Suprapubic skin (tissue), 3 donors: Measurements from ENCODE around the gene LRRC25.

ENCODE experiments used
- CTCF ChIP-seq, 2 donors: fragments of 200-600 bp in 1 of 2; fragments of 450-650 bp in 1 of 2; sonication (generic) in 1 of 2; IDR thresholded peaks; one replicate each; pipeline ENCODE4 v1.5.1; 2016 to 2019; ENCODE audit warnings: antibody characterized with exemption in 2 of 2, mild to moderate bottlenecking in 1 of 2, moderate library complexity in 1 of 2
- EP300 ChIP-seq: sonication (generic); formaldehyde crosslinking; IDR thresholded peaks from one replicate; pipeline ENCODE4 v1.6.1; 2017; ENCODE audit warnings: antibody characterized with exemption

- TF ChIP-seq CTCF (IDR thresholded peaks at IDR 0.05) (no peak), EP300 (no peak)
Observed at GRCh38 chr19:18435178-18435841, 37.9 kb upstream of the LRRC25 start.
